ENCODE results near the gene ARHGAP42.

- no peak for TF ChIP-seq CTCF (IDR thresholded peaks at IDR 0.05)
- no peak for TF ChIP-seq POLR2A (IDR thresholded peaks at IDR 0.05)
- no peak for TF ChIP-seq EP300 (IDR thresholded peaks at IDR 0.05)
Measured at GRCh38 chr11:100703801-100704575, 16.9 kb downstream of the ARHGAP42 start.

Data from ovary (tissue), 3 donors.